GM12873 (cell line): ENCODE measurements around the gene LSS.

Experiments used
- TF ChIP-seq, protein P1 (sequence below): IDR thresholded peaks from 2 replicates; pipeline ENCODE4 v1.5.1; 2012; ENCODE audit warnings: low read depth, mild to moderate bottlenecking, moderate library complexity, low read length, control low read depth; ENCODE audit not compliant: insufficient read depth; ENCODE audit errors: missing control alignments

The LSS gene

GRCh38 chr21:46229133-46229922, 754 bp upstream of the LSS start:
- TF ChIP-seq, protein P1, sequence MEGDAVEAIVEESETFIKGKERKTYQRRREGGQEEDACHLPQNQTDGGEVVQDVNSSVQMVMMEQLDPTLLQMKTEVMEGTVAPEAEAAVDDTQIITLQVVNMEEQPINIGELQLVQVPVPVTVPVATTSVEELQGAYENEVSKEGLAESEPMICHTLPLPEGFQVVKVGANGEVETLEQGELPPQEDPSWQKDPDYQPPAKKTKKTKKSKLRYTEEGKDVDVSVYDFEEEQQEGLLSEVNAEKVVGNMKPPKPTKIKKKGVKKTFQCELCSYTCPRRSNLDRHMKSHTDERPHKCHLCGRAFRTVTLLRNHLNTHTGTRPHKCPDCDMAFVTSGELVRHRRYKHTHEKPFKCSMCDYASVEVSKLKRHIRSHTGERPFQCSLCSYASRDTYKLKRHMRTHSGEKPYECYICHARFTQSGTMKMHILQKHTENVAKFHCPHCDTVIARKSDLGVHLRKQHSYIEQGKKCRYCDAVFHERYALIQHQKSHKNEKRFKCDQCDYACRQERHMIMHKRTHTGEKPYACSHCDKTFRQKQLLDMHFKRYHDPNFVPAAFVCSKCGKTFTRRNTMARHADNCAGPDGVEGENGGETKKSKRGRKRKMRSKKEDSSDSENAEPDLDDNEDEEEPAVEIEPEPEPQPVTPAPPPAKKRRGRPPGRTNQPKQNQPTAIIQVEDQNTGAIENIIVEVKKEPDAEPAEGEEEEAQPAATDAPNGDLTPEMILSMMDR: peak; percentile 59

GRCh38 chr21:46227811-46228344, 696 bp downstream of the LSS start:
- TF ChIP-seq, protein P1: no peak

- TF ChIP-seq, protein P1: no peak
Measured at GRCh38 chr21:46226920-46227599, 1.5 kb downstream of the LSS start.

- TF ChIP-seq, protein P1: no peak
Measured at GRCh38 chr21:46226146-46226545, 2.4 kb downstream of the LSS start.

DNA sequence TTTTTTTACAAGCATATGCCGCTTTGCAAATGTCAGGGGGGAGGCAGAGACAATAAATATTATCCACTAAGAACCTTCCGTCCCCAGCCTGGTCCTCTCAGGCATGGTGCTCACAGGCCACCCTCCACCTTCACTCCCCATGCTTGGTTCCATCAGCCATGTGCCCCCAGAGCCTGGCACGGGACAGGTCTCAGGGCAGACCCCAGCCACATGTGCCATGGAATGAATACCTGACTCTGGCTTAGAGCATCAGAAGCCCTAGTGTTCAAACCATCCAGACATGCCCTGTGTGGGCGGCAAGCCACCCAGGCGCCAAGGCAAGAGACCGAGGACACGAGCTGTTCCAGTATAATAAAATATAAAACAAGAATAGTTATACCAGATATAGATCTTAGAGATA, 5.4 kb downstream of the LSS start:
- TF ChIP-seq, protein P1: no peak

DNA sequence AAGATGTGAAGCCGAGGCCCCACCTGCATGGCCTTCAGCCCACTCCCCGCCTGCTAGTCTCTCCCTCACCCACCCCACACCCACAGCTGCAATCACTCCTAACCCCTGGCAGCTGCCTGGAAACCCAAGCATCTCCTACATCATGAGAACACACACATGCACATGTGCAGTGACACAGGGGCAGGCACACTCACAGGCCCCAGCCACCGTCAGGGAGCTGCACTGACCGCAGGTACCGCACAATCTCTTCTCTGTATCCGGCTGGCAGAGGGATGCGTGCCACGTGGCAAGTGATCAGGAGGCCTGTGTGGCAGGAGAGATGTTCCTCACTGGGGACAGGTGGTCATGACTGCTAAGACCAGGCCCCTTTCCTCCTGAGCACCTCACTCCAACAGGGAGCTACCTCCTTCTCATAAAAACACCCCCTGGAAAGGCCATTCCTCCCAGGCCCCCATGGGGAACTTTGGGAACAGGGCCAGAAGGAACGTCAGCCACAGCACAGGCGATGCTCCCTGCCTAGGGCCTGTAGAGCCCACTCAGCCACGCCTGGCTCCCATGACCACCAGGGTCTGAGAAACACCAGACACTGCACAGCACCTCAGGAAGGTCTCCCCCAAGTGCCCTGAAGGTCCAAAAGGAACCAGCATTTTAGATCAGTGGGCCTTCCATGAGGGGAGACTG, 6.0 kb downstream of the LSS start:
- TF ChIP-seq, protein P1: no peak

DNA sequence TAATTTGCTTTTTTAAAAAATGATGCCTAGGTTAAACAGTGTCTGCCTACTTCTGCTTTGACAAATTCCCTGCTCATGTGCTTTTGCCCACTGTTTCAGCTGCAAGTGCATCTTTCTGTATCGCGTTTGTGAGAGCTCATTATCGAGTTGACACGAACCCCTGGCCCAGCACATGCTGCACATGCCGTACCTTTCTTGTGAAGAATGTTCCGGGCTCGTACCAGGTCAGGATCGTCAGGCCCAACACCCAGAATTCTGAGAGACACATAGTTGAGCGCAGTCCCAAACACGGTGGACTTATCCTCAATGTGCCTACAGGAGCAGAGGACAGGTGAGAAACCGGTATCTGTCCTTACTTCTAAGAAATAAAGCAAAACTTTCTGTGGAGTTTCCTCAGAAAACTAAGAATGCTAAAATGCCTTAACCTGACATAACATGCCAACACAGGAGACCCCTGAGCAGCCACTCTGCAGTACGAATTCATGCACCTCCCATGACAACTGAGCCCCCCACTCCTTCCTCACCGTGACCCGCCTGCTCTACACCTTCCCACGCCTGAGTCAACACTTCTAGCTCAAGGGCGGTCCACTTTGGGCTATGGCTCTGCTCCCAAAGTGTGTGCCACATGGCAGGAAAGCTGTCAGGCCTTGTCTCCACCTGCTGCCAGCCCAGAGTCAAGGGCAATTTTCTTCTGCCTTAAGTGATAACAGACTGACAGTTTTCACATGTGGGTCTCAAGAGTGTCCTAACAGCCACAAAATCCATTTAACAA, 6.7 kb downstream of the LSS start:
- TF ChIP-seq, protein P1: no peak
